HEK293T (cell line): ENCODE measurements around the gene LYSET.
"Not testable (repeated sequence)": the region's sequence is repeated elsewhere in the genome, so short reads cannot be mapped to it uniquely, and the experiment has no call there.

Experiments
- CTCF ChIA-PET: fragments of 350-600 bp; formaldehyde crosslinking; extraction: SDS; loops from one replicate; lab custom pipeline; 2021; ENCODE audit warnings: antibody characterized with exemption, inconsistent platforms; lab: Yijun Ruan, JAX
- POLR2A ChIA-PET: fragments of 350-600 bp; formaldehyde crosslinking; extraction: SDS; loops from one replicate; lab custom pipeline; 2020; ENCODE audit warnings: antibody characterized with exemption, inconsistent platforms; lab: Yijun Ruan, JAX
- DNase-seq: peaks from one replicate; pipeline ENCODE4 v3.0.0; 2012; ENCODE audit warnings: mixed read lengths; ENCODE audit errors: extremely low spot score
- ARNT ChIP-seq: fragments of 450-650 bp; IDR thresholded peaks from 2 replicates; pipeline ENCODE4 v1.6.1; 2017; ENCODE audit warnings: mild to moderate bottlenecking
- BHLHE40 ChIP-seq: fragments of 450-650 bp; IDR thresholded peaks from 2 replicates; pipeline ENCODE4 v1.6.1; 2016; ENCODE audit warnings: mild to moderate bottlenecking, moderate library complexity, borderline replicate concordance
- CTBP1 ChIP-seq: fragments of 450-650 bp; IDR thresholded peaks from 2 replicates; pipeline ENCODE4 v1.6.1; 2016; ENCODE audit warnings: borderline replicate concordance
- ELF4 ChIP-seq: fragments of 450-650 bp; IDR thresholded peaks from 2 replicates; pipeline ENCODE4 v1.6.1; 2017; ENCODE audit warnings: antibody characterized with exemption
- FOXA1 ChIP-seq: fragments of 450-650 bp; IDR thresholded peaks from 2 replicates; pipeline ENCODE4 v1.6.1; 2016; ENCODE audit warnings: mild to moderate bottlenecking
- FOXK2 ChIP-seq: fragments of 450-650 bp; IDR thresholded peaks from 2 replicates; pipeline ENCODE4 v1.6.1; 2016; ENCODE audit warnings: mild to moderate bottlenecking
- FOXM1 ChIP-seq: fragments of 450-650 bp; IDR thresholded peaks from 2 replicates; pipeline ENCODE4 v1.6.1; 2017; ENCODE audit warnings: mild to moderate bottlenecking, borderline replicate concordance
- HDGF ChIP-seq: fragments of 450-650 bp; IDR thresholded peaks from 2 replicates; pipeline ENCODE4 v1.6.1; 2017; ENCODE audit warnings: antibody characterized with exemption, borderline replicate concordance
- L3MBTL2 ChIP-seq: fragments of 450-650 bp; conservative IDR thresholded peaks from 2 replicates; pipeline ENCODE4 v1.6.1; 2016; ENCODE audit warnings: mild to moderate bottlenecking
- LEF1 ChIP-seq: fragments of 450-650 bp; IDR thresholded peaks from 2 replicates; pipeline ENCODE4 v1.6.1; 2017; ENCODE audit warnings: mild to moderate bottlenecking, borderline replicate concordance
- NFRKB ChIP-seq: fragments of 450-650 bp; IDR thresholded peaks from 2 replicates; pipeline ENCODE4 v1.6.1; 2016; ENCODE audit warnings: mild to moderate bottlenecking, moderate library complexity
- PKNOX1 ChIP-seq: fragments of 450-650 bp; IDR thresholded peaks from 2 replicates; pipeline ENCODE4 v1.6.1; 2016
- SP1 ChIP-seq: fragments of 450-650 bp; IDR thresholded peaks from 2 replicates; pipeline ENCODE4 v1.6.1; 2017
- SUZ12 ChIP-seq: fragments of 450-650 bp; IDR thresholded peaks from 2 replicates; pipeline ENCODE4 v1.6.1; 2016; ENCODE audit warnings: mild to moderate bottlenecking
- TARDBP ChIP-seq: fragments of 450-650 bp; IDR thresholded peaks from 2 replicates; pipeline ENCODE4 v1.6.1; 2016
- ZNF384 ChIP-seq: fragments of 450-650 bp; IDR thresholded peaks from 2 replicates; pipeline ENCODE4 v1.6.1; 2016

The LYSET gene

GRCh38 chr14:93231129-93231979, 46.2 kb downstream of the LYSET start:
- TF ChIP-seq CTBP1 = no peak
- TF ChIP-seq HDGF = no peak
- TF ChIP-seq NFRKB = no peak
- no peak for TF ChIP-seq SUZ12
- no peak for TF ChIP-seq FOXA1
- TF ChIP-seq BHLHE40 = no peak
- TF ChIP-seq FOXM1 = no peak
- no peak for DNase-seq
- CTCF ChIA-PET = interaction anchor here (0.9 kb wide), 1 partner anchor 388 kb away, joined by 5 read pairs; no protein-coding TSS in a partner anchor
- POLR2A ChIA-PET = no interaction called here

GRCh38 chr14:93232159-93232558, 47.0 kb downstream of the LYSET start:
- POLR2A ChIA-PET = no interaction called here
- DNase-seq = no peak
- CTCF ChIA-PET = interaction anchor here (0.9 kb wide), 1 partner anchor 387 kb away, joined by 5 read pairs; no protein-coding TSS in a partner anchor
- TF ChIP-seq FOXA1 = no peak
- TF ChIP-seq ELF4 = no peak
- no peak for TF ChIP-seq NFRKB
- no peak for TF ChIP-seq SP1
- TF ChIP-seq ZNF384 = no peak
- no peak for TF ChIP-seq BHLHE40
- TF ChIP-seq SUZ12 = no peak
- TF ChIP-seq FOXK2 = no peak
- no peak for TF ChIP-seq PKNOX1
- no peak for TF ChIP-seq FOXM1
- no peak for TF ChIP-seq HDGF
- no peak for TF ChIP-seq LEF1
- TF ChIP-seq TARDBP = no peak
- no peak for TF ChIP-seq CTBP1
- no peak for TF ChIP-seq ARNT
- TF ChIP-seq L3MBTL2 = no peak

GRCh38 chr14:93233078-93233477, 48.0 kb downstream of the LYSET start:
- POLR2A ChIA-PET, CTCF ChIA-PET, DNase-seq: not testable (repeated sequence)

GRCh38 chr14:93234798-93235197, 49.7 kb downstream of the LYSET start:
- POLR2A ChIA-PET = no interaction called here
- CTCF ChIA-PET = no interaction called here
- DNase-seq = no peak
- no peak for TF ChIP-seq SUZ12
